OCI-LY1 (cell line): ENCODE data around the gene PRM1.

Experiments used
- H2AFZ ChIP-seq: fragments of 200-600 bp; sonication (generic), shearing (Covaris generic); 2 replicates; pipeline ENCODE4 v1.6.0; 2014; ENCODE audit warnings: antibody characterized with exemption, mild to moderate bottlenecking, low read length
- H3F3A ChIP-seq: fragments of 200-600 bp; sonication (generic), shearing (Covaris generic); 2 replicates; pipeline ENCODE4 v1.6.0; 2014; ENCODE audit warnings: mild to moderate bottlenecking, antibody characterized with exemption, low read length, moderate library complexity; ENCODE audit not compliant: insufficient read depth
- H3K27ac ChIP-seq: fragments of 200-600 bp; sonication (generic); 2 replicates; pipeline ENCODE4 v1.5.1; 2014; ENCODE audit warnings: low read length, mixed run types, mild to moderate bottlenecking, low read depth; ENCODE audit not compliant: poor library complexity, severe bottlenecking
- H3K27me3 ChIP-seq: fragments of 200-600 bp; sonication (generic); 2 replicates; pipeline ENCODE4 v1.6.0; 2014; ENCODE audit warnings: antibody characterized with exemption, mild to moderate bottlenecking, low read length, moderate library complexity; ENCODE audit not compliant: insufficient read depth
- H3K36me3 ChIP-seq: fragments of 200-600 bp; sonication (generic); 2 replicates; pipeline ENCODE4 v1.6.1; 2014; ENCODE audit warnings: mild to moderate bottlenecking, antibody characterized with exemption, low read length, moderate library complexity, mixed read lengths; ENCODE audit not compliant: insufficient read depth
- H3K4me1 ChIP-seq: fragments of 200-600 bp; sonication (generic); 2 replicates; pipeline ENCODE4 v1.5.1; 2014; ENCODE audit warnings: mild to moderate bottlenecking, low read length, moderate library complexity; ENCODE audit not compliant: insufficient read depth, severe bottlenecking
- H3K4me2 ChIP-seq: fragments of 200-600 bp; sonication (generic), shearing (Covaris generic); 2 replicates; pipeline ENCODE4 v1.6.1; 2014; ENCODE audit warnings: low read length
- H3K4me3 ChIP-seq: fragments of 200-600 bp; sonication (generic); 2 replicates; pipeline ENCODE4 v1.5.1; 2014; ENCODE audit warnings: low read length, low read depth, mild to moderate bottlenecking, mixed read lengths; ENCODE audit not compliant: poor library complexity, severe bottlenecking
- H3K79me2 ChIP-seq: fragments of 200-600 bp; shearing (Covaris generic); 2 replicates; pipeline ENCODE4 v1.6.1; 2016; ENCODE audit warnings: mixed run types, low read length, mixed read lengths; ENCODE audit not compliant: insufficient read depth
- H3K9ac ChIP-seq: fragments of 200-600 bp; sonication (generic), shearing (Covaris generic); 2 replicates; pipeline ENCODE4 v1.6.1; 2014; ENCODE audit warnings: mild to moderate bottlenecking, low read length, mixed read lengths
- H3K9me2 ChIP-seq: fragments of 200-600 bp; sonication (generic), shearing (Covaris generic); 2 replicates; pipeline ENCODE4 v1.6.1; 2014; ENCODE audit warnings: low read depth, mild to moderate bottlenecking, low read length, mixed read lengths
- H3K9me3 ChIP-seq: fragments of 200-600 bp; shearing (Covaris generic); 2 replicates; pipeline ENCODE4 v1.6.1; 2014; ENCODE audit warnings: low read length, mixed read lengths
- H4K20me1 ChIP-seq: fragments of 200-600 bp; sonication (generic), shearing (Covaris generic); 2 replicates; pipeline ENCODE4 v1.6.0; 2016; ENCODE audit warnings: mild to moderate bottlenecking, low read length; ENCODE audit not compliant: insufficient read depth
- EZH2 ChIP-seq: fragments of 200-600 bp; sonication (generic), shearing (Covaris generic); IDR thresholded peaks from 2 replicates; pipeline ENCODE4 v1.8.0; 2017; ENCODE audit warnings: borderline replicate concordance, mixed run types, mild to moderate bottlenecking, antibody characterized with exemption, low read length, moderate library complexity, mixed read lengths
- TF ChIP-seq, protein P1 (sequence below): fragments of 200-600 bp; sonication (generic), shearing (Covaris generic); IDR thresholded peaks from 2 replicates; pipeline ENCODE4 v1.5.1; 2017; ENCODE audit warnings: mild to moderate bottlenecking, antibody characterized with exemption, low read length, moderate library complexity, mixed read lengths

The PRM1 gene

DNA sequence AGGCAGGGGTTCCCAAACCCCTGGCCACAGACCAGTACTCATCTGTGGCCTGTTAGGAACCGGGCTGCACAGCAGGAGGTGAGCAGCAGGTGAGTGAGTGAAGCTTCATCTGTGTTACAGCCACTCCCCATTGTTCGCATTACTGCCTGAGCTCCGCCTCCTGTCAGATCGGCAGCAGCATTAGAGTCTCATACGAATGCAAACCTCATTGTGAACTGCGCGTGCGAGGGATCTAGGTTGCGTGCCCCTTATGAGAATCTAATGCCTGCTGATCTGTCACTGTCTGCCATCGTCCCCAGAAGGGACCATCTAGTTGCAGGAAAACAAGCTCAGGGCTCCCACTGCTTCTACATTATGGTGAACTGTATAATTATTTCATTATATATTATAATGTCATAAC lies 39.0 kb upstream of the PRM1 start:
- H4K20me1 ChIP-seq = no peaks in the 10 kb centered on the region
- peaks cover 14% of the 10 kb centered on the region for H3K4me1 ChIP-seq
- H3K4me2 ChIP-seq = no peak overlapping the region

GRCh38 chr16:11319529-11320146 lies 38.5 kb upstream of the PRM1 start:
- H3K4me1 ChIP-seq = peaks cover 14% of the 10 kb centered on the region
- H3K27me3 ChIP-seq = no peaks in the 10 kb centered on the region
- no peaks in the 10 kb centered on the region for H3K79me2 ChIP-seq
- no peaks in the 10 kb centered on the region for H3F3A ChIP-seq
- no peak overlapping the region for H3K4me3 ChIP-seq
- no peaks in the 10 kb centered on the region for H4K20me1 ChIP-seq
- H3K4me2 ChIP-seq = no peak overlapping the region
- no peak for TF ChIP-seq EZH2
- TF ChIP-seq, protein P1, sequence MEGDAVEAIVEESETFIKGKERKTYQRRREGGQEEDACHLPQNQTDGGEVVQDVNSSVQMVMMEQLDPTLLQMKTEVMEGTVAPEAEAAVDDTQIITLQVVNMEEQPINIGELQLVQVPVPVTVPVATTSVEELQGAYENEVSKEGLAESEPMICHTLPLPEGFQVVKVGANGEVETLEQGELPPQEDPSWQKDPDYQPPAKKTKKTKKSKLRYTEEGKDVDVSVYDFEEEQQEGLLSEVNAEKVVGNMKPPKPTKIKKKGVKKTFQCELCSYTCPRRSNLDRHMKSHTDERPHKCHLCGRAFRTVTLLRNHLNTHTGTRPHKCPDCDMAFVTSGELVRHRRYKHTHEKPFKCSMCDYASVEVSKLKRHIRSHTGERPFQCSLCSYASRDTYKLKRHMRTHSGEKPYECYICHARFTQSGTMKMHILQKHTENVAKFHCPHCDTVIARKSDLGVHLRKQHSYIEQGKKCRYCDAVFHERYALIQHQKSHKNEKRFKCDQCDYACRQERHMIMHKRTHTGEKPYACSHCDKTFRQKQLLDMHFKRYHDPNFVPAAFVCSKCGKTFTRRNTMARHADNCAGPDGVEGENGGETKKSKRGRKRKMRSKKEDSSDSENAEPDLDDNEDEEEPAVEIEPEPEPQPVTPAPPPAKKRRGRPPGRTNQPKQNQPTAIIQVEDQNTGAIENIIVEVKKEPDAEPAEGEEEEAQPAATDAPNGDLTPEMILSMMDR = no peak
- H3K36me3 ChIP-seq = no peaks in the 10 kb centered on the region
- no peak overlapping the region for H3K9ac ChIP-seq
- H2AFZ ChIP-seq = no peak overlapping the region
- H3K9me3 ChIP-seq = no peaks in the 10 kb centered on the region
- no peak overlapping the region for H3K27ac ChIP-seq
- no peaks in the 10 kb centered on the region for H3K9me2 ChIP-seq

More for the DNA sequence above, 39.0 kb upstream of the PRM1 start:
- H3K9me3 ChIP-seq = no peaks in the 10 kb centered on the region
- no peak overlapping the region for H3K4me3 ChIP-seq
- no peak overlapping the region for H2AFZ ChIP-seq
- H3K27me3 ChIP-seq = no peaks in the 10 kb centered on the region
- no peaks in the 10 kb centered on the region for H3F3A ChIP-seq
- TF ChIP-seq, protein P1 = no peak
- TF ChIP-seq EZH2 = no peak
- H3K36me3 ChIP-seq = no peaks in the 10 kb centered on the region
- no peaks in the 10 kb centered on the region for H3K9me2 ChIP-seq
- H3K9ac ChIP-seq = no peak overlapping the region
- H3K79me2 ChIP-seq = no peaks in the 10 kb centered on the region
- no peak overlapping the region for H3K27ac ChIP-seq

- Histone ChIP-seq H3K9ac (no peak overlapping the region), H3F3A (no peaks in the 10 kb centered on the region), H3K9me2 (no peaks in the 10 kb centered on the region), H3K27me3 (no peaks in the 10 kb centered on the region), H3K4me3 (no peak overlapping the region), H3K4me2 (no peak overlapping the region), H2AFZ (no peak overlapping the region), H3K36me3 (no peaks in the 10 kb centered on the region), H3K79me2 (no peaks in the 10 kb centered on the region), H3K9me3 (no peaks in the 10 kb centered on the region), H3K4me1 (peaks cover 15% of the 10 kb centered on the region), H3K27ac (no peak overlapping the region), H4K20me1 (no peaks in the 10 kb centered on the region)
- TF ChIP-seq EZH2 = no peak
- TF ChIP-seq, protein P1 = no peak
Measured at GRCh38 chr16:11318817-11319216, 37.7 kb upstream of the PRM1 start.
